AML-193 (cell line): Measurements from ENCODE around the gene SPATA19.

Source experiments
- DNase-seq, 2 experiments: peaks; one replicate each; lab custom pipeline; 2025; lab: John Stamatoyannopoulos, UW

The SPATA19 gene

GRCh38 chr11:133835593-133836548 is 9.4 kb downstream of the SPATA19 start:
- DNase-seq, result no peak

GRCh38 chr11:133834682-133835592 is 10.4 kb downstream of the SPATA19 start:
- DNase-seq, result peak; percentile 32 to 55

GRCh38 chr11:133833898-133834681 is 11.2 kb downstream of the SPATA19 start:
- no peak for DNase-seq

- no peak for DNase-seq
Observed at GRCh38 chr11:133832991-133833897, 12.1 kb downstream of the SPATA19 start.

- DNase-seq, result no peak
Observed at GRCh38 chr11:133832096-133832990, 13.0 kb downstream of the SPATA19 start.

GRCh38 chr11:133830931-133831907 is 14.1 kb downstream of the SPATA19 start:
- DNase-seq, result no peak

GRCh38 chr11:133829566-133829965 is 15.7 kb downstream of the SPATA19 start:
- no peak for DNase-seq

- DNase-seq, result no peak
Observed at GRCh38 chr11:133828871-133829270, 16.4 kb downstream of the SPATA19 start.

- no peak for DNase-seq
Observed at GRCh38 chr11:133827556-133827955, 17.8 kb downstream of the SPATA19 start.

- DNase-seq, result no peak
Observed at GRCh38 chr11:133826866-133827265, 18.4 kb downstream of the SPATA19 start.

GRCh38 chr11:133825666-133826065 is 19.6 kb downstream of the SPATA19 start:
- no peak for DNase-seq

- no peak for DNase-seq
Observed at GRCh38 chr11:133825156-133825555, 20.2 kb downstream of the SPATA19 start.

GRCh38 chr11:133824593-133824992 is 20.7 kb downstream of the SPATA19 start:
- no peak for DNase-seq

GRCh38 chr11:133823614-133824013 is 21.7 kb downstream of the SPATA19 start:
- no peak for DNase-seq

GRCh38 chr11:133823211-133823610 is 22.1 kb downstream of the SPATA19 start:
- no peak for DNase-seq

- DNase-seq, result peak; percentile 4 to 43
Observed at GRCh38 chr11:133821776-133822175, 23.5 kb downstream of the SPATA19 start.

GRCh38 chr11:133819746-133820315 is 25.5 kb downstream of the SPATA19 start:
- no peak for DNase-seq

GRCh38 chr11:133819114-133819513 is 26.2 kb downstream of the SPATA19 start:
- no peak for DNase-seq
